ENCODE results near the gene TOGARAM2. TPM values are rescaled to one million over a fixed set of nuclear protein-coding genes. Genes with fewer than 3 reads are reported as not detected.

TOGARAM2 gene
- total and polyA plus RNA-seq, 2 of the 8 experiments (the other 6 are each of a cell fraction or from before 2014, with no cell fraction given): 0.42 to 1.4 TPM

DNA sequence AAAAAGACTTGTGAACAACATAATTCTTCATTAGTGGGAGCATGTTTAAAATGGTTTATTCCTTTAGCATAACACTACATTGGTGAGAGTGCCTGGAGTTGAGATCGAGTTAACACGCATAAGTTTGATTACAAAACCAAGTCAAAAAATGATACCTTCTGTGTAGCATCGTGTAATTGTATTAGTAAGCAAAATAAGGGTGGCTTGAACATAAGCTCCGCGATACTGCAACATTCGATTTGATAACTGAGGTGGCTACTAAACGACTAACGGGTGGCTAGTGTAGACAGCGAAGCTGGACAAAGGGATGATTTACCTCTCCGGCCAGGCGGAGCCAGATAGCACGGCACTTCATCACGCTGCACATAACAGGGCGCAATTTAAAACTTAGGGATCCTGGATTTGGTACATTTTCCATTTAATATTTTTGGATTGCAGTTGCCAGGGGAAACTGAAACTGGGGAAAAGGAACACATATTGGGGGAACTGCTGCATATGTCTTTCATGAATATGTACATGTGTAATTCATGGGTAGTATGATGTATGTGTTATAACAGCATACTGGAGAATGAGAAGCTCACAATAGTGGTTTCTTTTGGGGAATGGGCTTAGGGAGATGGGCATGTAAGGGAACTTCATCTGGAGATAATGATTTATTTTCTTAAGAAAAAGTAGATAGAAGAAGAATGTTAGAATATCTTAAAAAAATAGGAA is 36.4 kb upstream of the TOGARAM2 start:
- Histone ChIP-seq H3K9me3 (ENCODE audit: insufficient read depth in 2 of 2, low read depth in 1 of 2, low read length in 1 of 2) (peaks cover 13 to 16% of the 10 kb centered on the region in 2 experiments; a peak in 3 of 4 replicates), H3K27me3 (replicated peaks in 1 of 4; ENCODE audit: control insufficient read depth in 3 of 4, extremely low read depth in 1 of 4, insufficient read depth in 3 of 4, low read length in 3 of 4) (peaks cover 0 to 1% (median 0%) of the 10 kb centered on the region in 4 experiments; a peak in 1 of 7 replicates), H3K4me3 (ENCODE audit: extremely low read depth in 1 of 4, insufficient read depth in 2 of 4, low read depth in 3 of 4, low read length in 4 of 4) (no peak overlapping the region), H3K18ac (ENCODE audit: extremely low read depth, low read length) (no peak overlapping the region), H2BK20ac (ENCODE audit: low read length) (no peak overlapping the region), H2BK15ac (ENCODE audit: low read length) (no peak overlapping the region), H4K91ac (replicated peaks; ENCODE audit: insufficient read length, low read length) (no peak overlapping the region), H4K5ac (ENCODE audit: insufficient read length, low read depth, low read length) (no peak overlapping the region), H3K79me1 (ENCODE audit: low read depth, low read length) (peaks cover 3% of the 10 kb centered on the region; the same call in 1 of the 2 replicates), H4K20me1 (replicated peaks in 1 of 2; ENCODE audit: control insufficient read depth in 1 of 2, insufficient read depth in 2 of 2, low read length in 2 of 2) (peaks cover 0 to 1% of the 10 kb centered on the region in 2 experiments), H3K56ac (replicated peaks; ENCODE audit: insufficient read length, low read depth, low read length) (no peak overlapping the region), H3K27ac (ENCODE audit: low read depth, low read length) (no peak overlapping the region), H3K4me1 (replicated peaks in 1 of 4; ENCODE audit: control insufficient read depth in 3 of 4, insufficient read depth in 4 of 4, low read length in 3 of 4) (no peaks in the 10 kb centered on the region), H2BK5ac (ENCODE audit: low read depth, low read length) (no peak overlapping the region), H3K14ac (ENCODE audit: insufficient read length) (no peak overlapping the region), H3K4me2 (ENCODE audit: insufficient read depth in 1 of 2, low read depth in 2 of 2, low read length in 2 of 2) (no peak overlapping the region), H2AK5ac (ENCODE audit: low read depth, low read length) (no peak overlapping the region), H3K4ac (replicated peaks; ENCODE audit: insufficient read length, low read depth, low read length) (no peak overlapping the region), H3K23ac (ENCODE audit: insufficient read length) (no peak overlapping the region), H4K8ac (ENCODE audit: extremely low read depth, insufficient read depth, low read length) (no peak overlapping the region), H2AFZ (ENCODE audit: low read length) (no peak overlapping the region), H3K23me2 (ENCODE audit: low read depth, low read length) (no peaks in the 10 kb centered on the region), H3K36me3 (ENCODE audit: control insufficient read depth in 2 of 4, insufficient read depth in 4 of 4, low read length in 3 of 4) (peaks cover 33 to 96% (median 79%) of the 10 kb centered on the region in 4 experiments), H2BK120ac (replicated peaks; ENCODE audit: low read depth, low read length) (no peak overlapping the region), H3K9ac (replicated peaks in 1 of 4; ENCODE audit: extremely low read depth in 1 of 4, low read depth in 3 of 4, low read length in 3 of 4) (no peak overlapping the region), H2BK12ac (ENCODE audit: low read depth, low read length) (no peak overlapping the region), H3K79me2 (ENCODE audit: control insufficient read depth in 1 of 2, insufficient read depth in 2 of 2, low read length in 2 of 2) (no peaks in the 10 kb centered on the region)
- ChIA-PET CTCF (ENCODE audit: partially characterized antibody) (interaction anchor here (1.1 kb wide), 1 partner anchor 16 kb away, joined by 4 read pairs; no protein-coding TSS in a partner anchor), POLR2A (ENCODE audit: partially characterized antibody) (interaction anchor here (0.6 kb wide), 1 partner anchor 34 kb away, joined by 3 read pairs; no protein-coding TSS in a partner anchor)
- TF ChIP-seq HDAC6 (IDR thresholded peaks at IDR 0.05; ENCODE audit: low read depth, low read length): no peak
- TF ChIP-seq BRCA1 (IDR thresholded peaks at IDR 0.05; ENCODE audit: low read depth, low read length): no peak
- TF ChIP-seq TAF1 (IDR thresholded peaks at IDR 0.05; ENCODE audit: low read depth, low read length): no peak
- TF ChIP-seq POLR2A (IDR thresholded peaks at IDR 0.05; ENCODE audit: control extremely low read depth in 1 of 2, low read depth in 2 of 2, low read length in 2 of 2): no peak
- no peak for TF ChIP-seq CBX5 (IDR thresholded peaks at IDR 0.05; ENCODE audit: low read depth, low read length)
- no peak for TF ChIP-seq CHD2 (IDR thresholded peaks at IDR 0.05; ENCODE audit: low read length)
- no peak for TF ChIP-seq MAFK (IDR thresholded peaks at IDR 0.05; ENCODE audit: low read depth, low read length)
- TF ChIP-seq BCL11A (IDR thresholded peaks at IDR 0.05; ENCODE audit: low read depth in 2 of 2, low read length in 2 of 2): no peak
- TF ChIP-seq, protein P1, sequence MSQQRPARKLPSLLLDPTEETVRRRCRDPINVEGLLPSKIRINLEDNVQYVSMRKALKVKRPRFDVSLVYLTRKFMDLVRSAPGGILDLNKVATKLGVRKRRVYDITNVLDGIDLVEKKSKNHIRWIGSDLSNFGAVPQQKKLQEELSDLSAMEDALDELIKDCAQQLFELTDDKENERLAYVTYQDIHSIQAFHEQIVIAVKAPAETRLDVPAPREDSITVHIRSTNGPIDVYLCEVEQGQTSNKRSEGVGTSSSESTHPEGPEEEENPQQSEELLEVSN (IDR thresholded peaks at IDR 0.05): no peak
- TF ChIP-seq POLR2AphosphoS5 (IDR thresholded peaks at IDR 0.05; ENCODE audit: low read depth, low read length): no peak
- no peak for DNase-seq (ENCODE audit: low read depth in 1 of 2, low spot score in 2 of 2)
- FAIRE-seq: no peak
- 86% methylated on average over 14 of the region's 14 CpGs; no CpG with 5 or more reads in 1 of the 2 experiments for WGBS, 2 experiments (ENCODE audit: extremely low coverage in 1 of 2, insufficient coverage in 1 of 2, insufficient read length in 1 of 2, insufficient replicate concordance in 2 of 2, low coverage in 1 of 2, low lambda C conversion rate in 2 of 2, missing lambda C conversion rate in 1 of 2)

Measured in H1 (cell line).